Adrenal gland (tissue), 12 donors: Measurements from ENCODE around the gene KIF6. TPM values are rescaled to one million over a fixed set of nuclear protein-coding genes. Genes with fewer than 3 reads are reported as not detected.

Experiments used
- DNase-seq, 7 donors: peaks; one replicate each; pipeline ENCODE4 v3.0.0-alpha.2; 2019 to 2020
- H3K27ac ChIP-seq, 5 donors: fragments of 200-600 bp; sonication (generic) in 4 of 5; 1 replicate in 3 of 5; 2 replicates in 2 of 5; pipeline versions ENCODE4 v1.5.1 to v1.8.0; 2016 to 2020; ENCODE audit warnings: mild to moderate bottlenecking in 1 of 5
- H3K27me3 ChIP-seq: fragments of 200-600 bp; 2 replicates; pipeline ENCODE4 v1.8.0; 2021
- H3K36me3 ChIP-seq, 2 donors: fragments of 200-600 bp; replicated peaks in 1 of 2; 1 replicate in 1 of 2; 2 replicates in 1 of 2; pipeline versions ENCODE4 v1.5.1 to v1.8.0; 2018 to 2022
- H3K4me1 ChIP-seq, 2 donors: fragments of 200-600 bp; replicated peaks in 1 of 2; 1 replicate in 1 of 2; 2 replicates in 1 of 2; pipeline versions ENCODE4 v1.5.1 to v1.8.0; 2018 to 2021
- H3K4me3 ChIP-seq, 4 donors: fragments of 200-600 bp; sonication (generic) in 3 of 4; one replicate each; pipeline ENCODE4 v1.5.1; 2016 to 2018
- H3K9me3 ChIP-seq, 3 donors: fragments of 200-600 bp; sonication (generic) in 1 of 3; replicated peaks in 1 of 3; 1 replicate in 2 of 3; 2 replicates in 1 of 3; pipeline versions ENCODE4 v1.5.1 to v1.8.0; 2016 to 2021
- POLR2A ChIP-seq, 2 donors: fragments of 450-650 bp; IDR thresholded peaks; one replicate each; pipeline ENCODE4 v1.6.1; 2017; ENCODE audit warnings: antibody characterized with exemption in 2 of 2, mild to moderate bottlenecking in 2 of 2, moderate library complexity in 1 of 2
- WGBS, 4 donors: extraction: QIAGEN DNeasy Blood & Tissue Kit in 2 of 4; methylation state at CpG; one replicate each; pipeline versions ENCODE4 v1.1.5 to v1.1.7; 2013 to 2017; 5-methylcytosine and 5-hydroxymethylcytosine counted together
- intact Hi-C, 2 donors: fragments of 100-400 bp; cut with DNase I; formaldehyde crosslinking; loops; one replicate each; pipeline versions ENCODE4 v1.14.1 to v1.15.0; 2022 to 2023
- polyA plus RNA-seq, 3 donors: library from polyadenylated mRNA; stranded (reverse); fragments of 200-250 nt in 2 of 3; fragments of 350-450 nt in 1 of 3; fragmentation: Illumina TruSeq in 1 of 3; extraction: RNeasy Lipid Tissue Mini Kit (QIAGEN cat#74804) in 1 of 3; gene quantifications; one replicate each; pipeline ENCODE4 v1.2.3, GENCODE V29; 2013 to 2014
- total RNA-seq, 9 donors: library from RNA; depleted of rRNA in 4 of 9; stranded (reverse); fragments of >200 nt in 4 of 9; fragments of 120-200 nt in 1 of 9; fragmentation: NEBNext Ultra II Directional in 1 of 9; extraction: Animal tissue kit (Norgen Biotek cat#: 25700) in 1 of 9; gene quantifications; one replicate each; pipeline versions ENCODE4 v1.1.0 to v1.2.4, GENCODE V29; 2013 to 2023
- TF ChIP-seq, protein P1 (sequence below), 6 experiments: fragments of 450-650 bp in 4 of 6; fragments of 200-600 bp in 2 of 6; sonication (generic) in 1 of 6; IDR thresholded peaks; 1 replicate in 5 of 6; 2 replicates in 1 of 6; pipeline versions ENCODE4 v1.5.1 to v1.8.0; 2016 to 2021; ENCODE audit warnings: antibody characterized with exemption in 6 of 6, mild to moderate bottlenecking in 2 of 6, moderate library complexity in 1 of 6
- donor health status: healthy with polysubstance abuse.
- donor health status: Bipolar disorder and iron deficiency.
- donor health status: DM: yes; HTN: yes; CAD: no.
- donor health status: DM: no; HTN: no; CAD: no.
- donor health status: DM: no; HTN: no; CAD: no.
- donor health status: DM: yes; HTN: yes; CAD: no.

The KIF6 gene
- total and polyA plus RNA-seq, 12 donors, result 0.52 to 4.2 (median 0.73) TPM

DNA sequence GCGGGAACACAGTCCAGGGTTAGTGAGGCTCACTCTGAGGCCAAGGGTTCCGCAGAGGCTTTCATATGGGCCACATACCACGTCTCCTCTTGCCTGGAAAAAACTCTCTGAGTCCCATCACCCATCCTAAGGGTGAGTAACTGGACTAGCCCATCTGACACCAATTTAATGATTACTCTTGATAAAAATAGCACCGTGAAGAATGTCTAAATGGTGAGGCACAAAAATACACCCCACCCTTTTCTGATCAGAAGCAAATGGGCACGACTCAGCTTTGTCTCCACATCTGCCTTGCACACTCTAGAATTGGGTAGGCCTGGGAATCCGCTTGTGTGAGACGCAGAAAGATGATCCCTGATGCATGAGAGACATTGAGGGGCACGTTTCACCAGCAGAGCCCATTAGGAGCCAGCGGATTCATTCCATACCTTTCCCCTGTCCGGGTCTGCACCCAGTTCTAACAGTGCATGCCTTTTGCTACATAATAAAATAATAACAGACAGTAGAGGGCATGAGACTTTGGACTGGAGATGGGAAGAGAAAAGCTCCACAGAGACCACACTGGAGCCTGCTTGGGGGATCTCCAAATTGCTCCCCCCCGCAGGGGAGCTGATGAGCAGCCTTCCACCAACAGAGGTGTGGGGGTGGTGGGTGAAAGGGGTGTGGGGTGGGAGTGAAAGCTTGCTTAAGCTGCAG lies 292.7 kb downstream of the KIF6 start:
- TF ChIP-seq, protein P1, sequence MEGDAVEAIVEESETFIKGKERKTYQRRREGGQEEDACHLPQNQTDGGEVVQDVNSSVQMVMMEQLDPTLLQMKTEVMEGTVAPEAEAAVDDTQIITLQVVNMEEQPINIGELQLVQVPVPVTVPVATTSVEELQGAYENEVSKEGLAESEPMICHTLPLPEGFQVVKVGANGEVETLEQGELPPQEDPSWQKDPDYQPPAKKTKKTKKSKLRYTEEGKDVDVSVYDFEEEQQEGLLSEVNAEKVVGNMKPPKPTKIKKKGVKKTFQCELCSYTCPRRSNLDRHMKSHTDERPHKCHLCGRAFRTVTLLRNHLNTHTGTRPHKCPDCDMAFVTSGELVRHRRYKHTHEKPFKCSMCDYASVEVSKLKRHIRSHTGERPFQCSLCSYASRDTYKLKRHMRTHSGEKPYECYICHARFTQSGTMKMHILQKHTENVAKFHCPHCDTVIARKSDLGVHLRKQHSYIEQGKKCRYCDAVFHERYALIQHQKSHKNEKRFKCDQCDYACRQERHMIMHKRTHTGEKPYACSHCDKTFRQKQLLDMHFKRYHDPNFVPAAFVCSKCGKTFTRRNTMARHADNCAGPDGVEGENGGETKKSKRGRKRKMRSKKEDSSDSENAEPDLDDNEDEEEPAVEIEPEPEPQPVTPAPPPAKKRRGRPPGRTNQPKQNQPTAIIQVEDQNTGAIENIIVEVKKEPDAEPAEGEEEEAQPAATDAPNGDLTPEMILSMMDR (IDR thresholded peaks at IDR 0.05), result no peak
- no peak for TF ChIP-seq POLR2A (IDR thresholded peaks at IDR 0.05)
- H3K4me3 ChIP-seq, result no peak overlapping the region
- H3K36me3 ChIP-seq, result no peaks in the 10 kb centered on the region
- intact Hi-C loops, result no loop called here
- H3K27ac ChIP-seq, result no peak overlapping the region
- H3K4me1 ChIP-seq, result no peaks in the 10 kb centered on the region
- DNase-seq, result no peak
- 86 to 92% (median 92%) methylated on average over 11 of the region's 11 CpGs for WGBS, 4 donors
- no peaks in the 10 kb centered on the region for H3K9me3 ChIP-seq
- no peaks in the 10 kb centered on the region for H3K27me3 ChIP-seq

DNA sequence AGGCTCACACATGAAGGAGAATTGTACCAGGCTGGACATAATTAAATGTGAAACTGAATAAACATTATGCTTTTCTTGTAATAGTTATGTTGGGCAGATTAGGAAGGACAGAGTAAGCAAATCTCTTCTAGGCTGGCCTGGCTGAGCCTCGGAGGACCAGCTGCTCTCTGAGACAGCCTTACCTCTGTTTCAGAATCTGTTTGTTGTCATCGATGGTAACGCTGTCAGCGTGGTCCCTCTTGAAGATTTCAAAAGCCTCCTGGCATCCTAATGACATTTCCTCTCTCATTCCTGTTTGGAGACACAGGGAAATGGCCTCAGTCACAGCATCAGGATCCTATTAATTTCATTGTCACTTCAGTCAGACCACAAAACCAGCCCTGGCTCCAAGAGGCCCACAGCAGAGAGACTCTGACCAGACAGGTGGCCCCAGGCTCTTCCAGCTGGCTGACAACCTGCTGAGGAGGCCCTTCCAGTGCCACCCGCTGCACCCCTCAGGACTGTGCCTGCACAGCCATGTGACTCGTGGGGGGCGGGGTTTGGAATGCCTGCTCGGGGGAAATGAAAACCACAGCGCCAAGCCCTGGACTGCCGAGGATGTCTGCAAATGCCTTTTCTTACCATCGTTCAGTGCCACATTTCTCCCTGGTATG lies 294.2 kb downstream of the KIF6 start:
- intact Hi-C loops, result no loop called here
- H3K4me1 ChIP-seq, result no peaks in the 10 kb centered on the region
- no peaks in the 10 kb centered on the region for H3K36me3 ChIP-seq
- H3K9me3 ChIP-seq, result no peaks in the 10 kb centered on the region
- H3K27me3 ChIP-seq, result no peaks in the 10 kb centered on the region
- WGBS, 4 donors, result 61 to 76% (median 68%) methylated on average over 11 of the region's 11 CpGs
- peak in 5 of 7 donors; percentile 5 to 66 (median 26) for DNase-seq
- H3K27ac ChIP-seq, result peak overlapping the region in 1 of 5 donors; percentile 3
- TF ChIP-seq, protein P1 (IDR thresholded peaks at IDR 0.05), result no peak
- TF ChIP-seq POLR2A (IDR thresholded peaks at IDR 0.05), result no peak
- no peak overlapping the region for H3K4me3 ChIP-seq

DNA sequence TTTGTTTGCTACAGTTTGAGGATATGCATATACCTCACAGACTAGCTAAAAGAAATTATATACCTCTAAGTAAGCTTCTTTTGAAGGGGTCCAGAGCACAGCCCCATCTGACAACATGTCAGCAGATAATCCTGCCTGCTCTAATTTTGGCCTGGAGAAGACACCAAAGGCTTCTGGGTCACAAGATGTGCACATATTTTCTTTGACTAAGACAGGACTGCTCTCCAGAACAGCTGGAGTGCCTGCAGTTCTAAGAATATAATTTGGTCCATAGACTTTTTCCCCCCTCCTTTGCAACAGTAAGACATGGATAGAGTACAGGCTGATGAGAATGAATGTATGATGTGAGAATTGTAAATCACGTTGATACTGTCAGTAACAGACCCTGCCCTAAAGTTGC lies 294.8 kb downstream of the KIF6 start:
- Histone ChIP-seq H3K27ac (peak overlapping the region in 1 of 5 donors; percentile 3), H3K9me3 (no peaks in the 10 kb centered on the region), H3K36me3 (no peaks in the 10 kb centered on the region), H3K4me3 (no peak overlapping the region), H3K27me3 (no peaks in the 10 kb centered on the region), H3K4me1 (no peaks in the 10 kb centered on the region)
- intact Hi-C loops, result no loop called here
- WGBS, 4 donors, result 74 to 93% (median 82%) methylated on average over 1 of the region's 1 CpG
- no peak for DNase-seq
- TF ChIP-seq, protein P1 (IDR thresholded peaks at IDR 0.05), result no peak
- TF ChIP-seq POLR2A (IDR thresholded peaks at IDR 0.05), result no peak

DNA sequence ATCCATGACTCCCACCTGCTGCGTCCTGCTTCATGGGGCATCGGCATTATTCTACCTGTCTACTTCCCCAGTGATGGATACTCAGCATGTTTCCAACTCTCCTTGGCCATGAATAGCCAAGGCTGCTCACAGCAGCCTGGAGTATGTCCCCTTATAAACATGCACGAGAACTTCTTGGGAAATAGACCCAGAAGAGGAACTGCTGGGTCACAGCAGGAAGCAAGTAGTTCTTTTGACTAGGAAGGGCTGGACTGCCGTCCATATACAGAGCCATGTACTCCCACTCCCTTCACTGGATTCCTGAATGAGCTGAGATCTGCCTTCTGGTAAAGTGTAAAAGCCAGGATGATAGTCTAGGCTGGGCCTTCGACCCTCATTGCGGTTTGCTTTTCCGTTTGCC lies 296.4 kb downstream of the KIF6 start:
- H3K4me1 ChIP-seq, result no peaks in the 10 kb centered on the region
- intact Hi-C loops, result no loop called here

More for the DNA sequence above, 296.4 kb downstream of the KIF6 start:
- Histone ChIP-seq H3K9me3 (no peaks in the 10 kb centered on the region), H3K36me3 (no peaks in the 10 kb centered on the region), H3K4me3 (no peak overlapping the region), H3K27ac (no peak overlapping the region), H3K27me3 (no peaks in the 10 kb centered on the region)
- no peak for TF ChIP-seq POLR2A (IDR thresholded peaks at IDR 0.05)
- TF ChIP-seq, protein P1 (IDR thresholded peaks at IDR 0.05), result no peak
- no peak for DNase-seq
- 89 to 93% (median 91%) methylated on average over 7 of the region's 7 CpGs for WGBS, 4 donors
